Measurements from ENCODE around the gene HS1BP3.

DNA sequence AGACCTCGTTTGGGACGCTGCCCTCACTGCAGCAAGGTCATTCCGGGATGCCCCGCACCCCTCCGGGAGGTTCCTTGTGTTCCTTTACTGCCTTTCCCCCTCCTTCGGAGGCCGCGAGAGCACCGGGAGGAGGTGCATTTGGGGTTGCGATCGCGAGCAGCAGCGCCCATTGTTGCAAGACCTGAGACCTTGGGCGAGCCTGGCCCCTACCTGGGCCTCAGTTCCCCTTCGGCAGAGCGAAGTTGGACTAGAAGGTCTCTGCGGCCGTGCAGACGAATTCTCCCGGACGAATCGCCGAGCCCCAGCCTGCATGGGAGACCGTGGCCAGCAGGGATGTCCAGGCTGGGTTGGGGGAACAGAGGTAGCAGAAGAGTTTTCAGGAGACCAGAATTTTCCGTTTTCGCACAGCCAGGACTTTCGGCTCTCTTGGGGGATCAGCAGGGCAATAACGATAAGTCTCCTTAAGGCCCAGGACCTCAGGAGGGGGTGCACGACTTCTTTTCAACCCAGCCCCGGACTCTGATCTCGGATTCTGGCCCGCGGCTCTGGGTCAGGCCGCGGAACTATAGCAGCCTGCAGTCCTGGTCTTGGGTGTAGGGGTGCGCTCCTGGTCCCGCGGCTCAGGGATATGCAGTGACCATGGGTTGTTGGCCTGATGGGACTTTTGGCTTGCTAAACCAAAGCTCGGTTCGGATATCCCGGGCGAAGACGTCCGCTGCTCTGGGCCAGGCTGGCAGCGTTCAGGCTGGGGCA is 18.8 kb upstream of the HS1BP3 start:
- TF ChIP-seq POLR2A (IDR thresholded peaks at IDR 0.05) = no peak
- TF ChIP-seq, protein P1, sequence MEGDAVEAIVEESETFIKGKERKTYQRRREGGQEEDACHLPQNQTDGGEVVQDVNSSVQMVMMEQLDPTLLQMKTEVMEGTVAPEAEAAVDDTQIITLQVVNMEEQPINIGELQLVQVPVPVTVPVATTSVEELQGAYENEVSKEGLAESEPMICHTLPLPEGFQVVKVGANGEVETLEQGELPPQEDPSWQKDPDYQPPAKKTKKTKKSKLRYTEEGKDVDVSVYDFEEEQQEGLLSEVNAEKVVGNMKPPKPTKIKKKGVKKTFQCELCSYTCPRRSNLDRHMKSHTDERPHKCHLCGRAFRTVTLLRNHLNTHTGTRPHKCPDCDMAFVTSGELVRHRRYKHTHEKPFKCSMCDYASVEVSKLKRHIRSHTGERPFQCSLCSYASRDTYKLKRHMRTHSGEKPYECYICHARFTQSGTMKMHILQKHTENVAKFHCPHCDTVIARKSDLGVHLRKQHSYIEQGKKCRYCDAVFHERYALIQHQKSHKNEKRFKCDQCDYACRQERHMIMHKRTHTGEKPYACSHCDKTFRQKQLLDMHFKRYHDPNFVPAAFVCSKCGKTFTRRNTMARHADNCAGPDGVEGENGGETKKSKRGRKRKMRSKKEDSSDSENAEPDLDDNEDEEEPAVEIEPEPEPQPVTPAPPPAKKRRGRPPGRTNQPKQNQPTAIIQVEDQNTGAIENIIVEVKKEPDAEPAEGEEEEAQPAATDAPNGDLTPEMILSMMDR (IDR thresholded peaks at IDR 0.05) = no peak
